HepG2 (cell line): Measurements from ENCODE around the gene GLT1D1. TPM values are rescaled to one million over a fixed set of nuclear protein-coding genes. Genes with fewer than 3 reads are reported as not detected.
A peak's percentile ranks its signal among the peaks of the same experiment; 100 is the strongest.

Source experiments
- ARNTL ChIP-seq: sonication (generic); formaldehyde crosslinking; IDR thresholded peaks from 2 replicates; pipeline ENCODE4 v1.4.0; 2020; ENCODE audit warnings: mild to moderate bottlenecking, missing genetic modification reagents
- DRAP1 ChIP-seq: IDR thresholded peaks from 2 replicates; pipeline ENCODE4 v1.6.1; 2016; ENCODE audit warnings: missing genetic modification reagents, missing compliant biosample characterization
- FOSL2 ChIP-seq: sonication (generic); formaldehyde crosslinking; IDR thresholded peaks from 2 replicates; pipeline ENCODE4 v1.4.0; 2020; ENCODE audit warnings: missing genetic modification reagents
- FOXA3 ChIP-seq: IDR thresholded peaks from 2 replicates; pipeline ENCODE4 v1.6.1; 2016; ENCODE audit warnings: missing genetic modification reagents, missing compliant biosample characterization
- HOXD1 ChIP-seq: sonication (generic); formaldehyde crosslinking; IDR thresholded peaks from 2 replicates; pipeline ENCODE4 v1.5.0; 2020; ENCODE audit warnings: missing genetic modification reagents
- KAT7 ChIP-seq: IDR thresholded peaks from 2 replicates; pipeline ENCODE4 v1.6.1; 2018; ENCODE audit warnings: borderline replicate concordance, missing compliant biosample characterization
- NR2F1 ChIP-seq, 2 experiments: fragments of 450-650 bp in 1 of 2; formaldehyde crosslinking in 1 of 2; IDR thresholded peaks; 2 replicates each; pipeline versions ENCODE4 v1.5.0 to v1.6.1; 2016 to 2020; ENCODE audit warnings: mild to moderate bottlenecking in 1 of 2, missing compliant biosample characterization in 1 of 2, missing genetic modification reagents in 1 of 2, moderate library complexity in 1 of 2
- PHF20 ChIP-seq: sonication (generic); formaldehyde crosslinking; IDR thresholded peaks from 2 replicates; pipeline ENCODE4 v1.5.0; 2020; ENCODE audit warnings: mild to moderate bottlenecking, missing genetic modification reagents
- SOX13 ChIP-seq, 3 experiments: fragments of 450-650 bp in 1 of 3; sonication (generic) in 1 of 3; formaldehyde crosslinking in 1 of 3; IDR thresholded peaks in 2 of 3; conservative IDR thresholded peaks in 1 of 3; 2 replicates each; pipeline versions ENCODE4 v1.5.0 to v1.6.1; 2016 to 2020; ENCODE audit warnings: antibody characterized with exemption in 1 of 3, mild to moderate bottlenecking in 1 of 3, missing compliant biosample characterization in 1 of 3, missing genetic modification reagents in 1 of 3, moderate library complexity in 1 of 3
- TEAD3 ChIP-seq: optimal IDR thresholded peaks from 2 replicates; pipeline ENCODE3; 2016; ENCODE audit warnings: borderline replicate concordance
- ZNF180 ChIP-seq: sonication (generic); formaldehyde crosslinking; IDR thresholded peaks from 2 replicates; pipeline ENCODE4 v1.4.0; 2020; ENCODE audit warnings: low read depth, missing genetic modification reagents, borderline replicate concordance
- ZNF235 ChIP-seq: sonication (generic); formaldehyde crosslinking; IDR thresholded peaks from 2 replicates; pipeline ENCODE4 v1.8.1; 2023; ENCODE audit warnings: mild to moderate bottlenecking, missing genetic modification reagents, borderline replicate concordance
- ZNF281 ChIP-seq: sonication (generic); formaldehyde crosslinking; IDR thresholded peaks from 2 replicates; pipeline ENCODE4 v1.4.0; 2020; ENCODE audit warnings: missing genetic modification reagents, borderline replicate concordance
- ZNF547 ChIP-seq: sonication (generic); formaldehyde crosslinking; IDR thresholded peaks from 2 replicates; pipeline ENCODE4 v1.5.1; 2020; ENCODE audit warnings: mild to moderate bottlenecking, missing genetic modification reagents
- ZNF674 ChIP-seq: sonication (generic); formaldehyde crosslinking; IDR thresholded peaks from 2 replicates; pipeline ENCODE4 v1.5.0; 2020; ENCODE audit warnings: low read depth, mild to moderate bottlenecking, missing genetic modification reagents
- polyA plus RNA-seq, 8 experiments: library from polyadenylated mRNA; depleted of rRNA in 3 of 8; stranded (reverse) in 7 of 8; unstranded in 1 of 8; fragments of >200 nt; fragmentation: Illumina TruSeq in 4 of 8; extraction: Trizol in 4 of 8; gene quantifications; 2 replicates each; pipeline versions ENCODE4 v1.2.1 to v1.2.3, GENCODE V29; 2011 to 2016; ENCODE audit warnings: low read depth in 4 of 8, missing spikeins in 1 of 8, mixed read lengths in 1 of 8; ENCODE audit not compliant: insufficient read depth in 1 of 8
- total RNA-seq, 5 experiments: library from RNA; depleted of rRNA; stranded (reverse); fragments of >200 nt; fragmentation: Illumina TruSeq; extraction: Trizol; gene quantifications; 2 replicates each; pipeline ENCODE4 v1.2.3, GENCODE V29; 2016; ENCODE audit warnings: low read depth in 1 of 5
- TF ChIP-seq, protein P1 (sequence below): sonication (generic); formaldehyde crosslinking; IDR thresholded peaks from 2 replicates; pipeline ENCODE4 v1.9.0; 2021; ENCODE audit warnings: missing genetic modification reagents, mild to moderate bottlenecking, borderline replicate concordance
- TF ChIP-seq, protein P2 (sequence below): sonication (generic); formaldehyde crosslinking; IDR thresholded peaks from 2 replicates; pipeline ENCODE4 v1.4.0; 2020; ENCODE audit warnings: missing genetic modification reagents
- TF ChIP-seq, protein P3 (sequence below): sonication (generic); formaldehyde crosslinking; conservative IDR thresholded peaks from 2 replicates; pipeline ENCODE4 v1.8.0; 2022; ENCODE audit warnings: mild to moderate bottlenecking, moderate library complexity, missing genetic modification reagents

Gene GLT1D1
- total and polyA plus RNA-seq, 2 of the 13 experiments (the other 11 are each of a cell fraction or from before 2014, with no cell fraction given) = 0.09 to 0.17 TPM

DNA sequence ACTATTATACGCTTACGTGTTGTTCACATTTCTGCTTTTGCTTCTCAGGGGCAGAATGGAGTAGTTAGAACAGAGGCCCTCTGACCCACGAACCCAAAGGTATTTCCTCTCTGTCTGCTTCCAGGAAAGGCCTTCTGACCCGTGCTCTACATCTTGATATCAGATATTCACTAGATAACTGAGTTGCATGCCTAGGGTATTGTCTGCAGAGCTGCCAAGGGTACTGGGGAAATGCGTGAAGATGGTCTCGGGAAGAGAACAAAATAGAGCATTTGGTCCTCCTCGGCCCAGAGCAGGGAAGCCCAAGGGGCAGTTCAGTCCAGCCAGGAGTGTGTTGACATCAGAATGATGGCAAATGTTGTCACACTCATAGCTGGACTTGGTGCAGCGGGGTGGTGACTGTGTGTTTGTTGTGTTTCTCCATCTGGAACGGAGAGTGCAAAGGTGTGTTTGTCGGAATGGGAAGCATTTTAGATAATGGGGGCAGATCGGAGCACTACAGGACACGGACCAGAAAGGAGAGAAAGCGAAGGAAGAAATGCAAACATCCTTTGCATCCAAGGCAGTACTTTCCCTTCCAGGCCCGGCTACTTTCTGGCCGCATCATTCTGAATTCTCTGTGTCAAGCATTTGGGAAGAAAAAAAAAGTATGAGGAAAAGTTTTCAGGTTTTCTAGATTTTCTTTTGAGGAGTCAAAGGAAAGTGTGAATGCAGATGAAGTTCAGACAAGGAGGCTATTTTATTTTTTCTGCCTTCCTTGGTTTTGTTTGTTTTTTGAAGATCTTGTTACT, 8.1 kb downstream of the GLT1D1 start (continued):
- TF ChIP-seq, protein P1, sequence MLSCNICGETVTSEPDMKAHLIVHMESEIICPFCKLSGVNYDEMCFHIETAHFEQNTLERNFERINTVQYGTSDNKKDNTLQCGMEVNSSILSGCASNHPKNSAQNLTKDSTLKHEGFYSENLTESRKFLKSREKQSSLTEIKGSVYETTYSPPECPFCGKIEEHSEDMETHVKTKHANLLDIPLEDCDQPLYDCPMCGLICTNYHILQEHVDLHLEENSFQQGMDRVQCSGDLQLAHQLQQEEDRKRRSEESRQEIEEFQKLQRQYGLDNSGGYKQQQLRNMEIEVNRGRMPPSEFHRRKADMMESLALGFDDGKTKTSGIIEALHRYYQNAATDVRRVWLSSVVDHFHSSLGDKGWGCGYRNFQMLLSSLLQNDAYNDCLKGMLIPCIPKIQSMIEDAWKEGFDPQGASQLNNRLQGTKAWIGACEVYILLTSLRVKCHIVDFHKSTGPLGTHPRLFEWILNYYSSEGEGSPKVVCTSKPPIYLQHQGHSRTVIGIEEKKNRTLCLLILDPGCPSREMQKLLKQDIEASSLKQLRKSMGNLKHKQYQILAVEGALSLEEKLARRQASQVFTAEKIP = no peak
- peak; percentile 40; the same call in 1 of the 2 replicates for TF ChIP-seq SOX13 (IDR thresholded peaks at IDR 0.05)
- peak in 1 of 2 experiments; percentile 73; a peak in 2 of 4 replicates for TF ChIP-seq SOX13 (CRISPR knock-in tag; conservative IDR thresholded peaks at IDR 0.05 in 1 of 2, IDR thresholded peaks at IDR 0.05 in 1 of 2)
- peak; percentile 85 for TF ChIP-seq TEAD3 (CRISPR knock-in tag)
- TF ChIP-seq ZNF235 = no peak
- 0 out of 2 replicates have a peak, but pooled peaks have one; percentile 25 for TF ChIP-seq PHF20
- TF ChIP-seq ARNTL (CRISPR knock-in tag) = no peak
- peak; percentile 34; the same call in 1 of the 2 replicates for TF ChIP-seq ZNF281 (CRISPR knock-in tag)
- 0 out of 2 replicates have a peak, but pooled peaks have one; percentile 34 for TF ChIP-seq DRAP1 (CRISPR knock-in tag)
- TF ChIP-seq ZNF674 (CRISPR knock-in tag) = no peak
- TF ChIP-seq, protein P2, sequence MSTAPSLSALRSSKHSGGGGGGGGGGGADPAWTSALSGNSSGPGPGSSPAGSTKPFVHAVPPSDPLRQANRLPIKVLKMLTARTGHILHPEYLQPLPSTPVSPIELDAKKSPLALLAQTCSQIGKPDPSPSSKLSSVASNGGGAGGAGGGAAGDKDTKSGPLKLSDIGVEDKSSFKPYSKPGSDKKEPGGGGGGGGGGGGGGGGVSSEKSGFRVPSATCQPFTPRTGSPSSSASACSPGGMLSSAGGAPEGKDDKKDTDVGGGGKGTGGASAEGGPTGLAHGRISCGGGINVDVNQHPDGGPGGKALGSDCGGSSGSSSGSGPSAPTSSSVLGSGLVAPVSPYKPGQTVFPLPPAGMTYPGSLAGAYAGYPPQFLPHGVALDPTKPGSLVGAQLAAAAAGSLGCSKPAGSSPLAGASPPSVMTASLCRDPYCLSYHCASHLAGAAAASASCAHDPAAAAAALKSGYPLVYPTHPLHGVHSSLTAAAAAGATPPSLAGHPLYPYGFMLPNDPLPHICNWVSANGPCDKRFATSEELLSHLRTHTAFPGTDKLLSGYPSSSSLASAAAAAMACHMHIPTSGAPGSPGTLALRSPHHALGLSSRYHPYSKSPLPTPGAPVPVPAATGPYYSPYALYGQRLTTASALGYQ (CRISPR knock-in tag) = no peak
- TF ChIP-seq ZNF547 (CRISPR knock-in tag) = no peak
- no peak for TF ChIP-seq HOXD1 (CRISPR knock-in tag)
- TF ChIP-seq NR2F1 (CRISPR knock-in tag; IDR thresholded peaks at IDR 0.05) = 0 out of 4 replicates have a peak, but pooled peaks of 1 of the 2 experiments have one; percentile 42
- no peak for TF ChIP-seq ZNF180 (CRISPR knock-in tag)
- no peak for TF ChIP-seq KAT7 (CRISPR knock-in tag)
- peak; percentile 81 for TF ChIP-seq FOXA3 (CRISPR knock-in tag)
- TF ChIP-seq FOSL2 (CRISPR knock-in tag) = peak; percentile 84
- TF ChIP-seq, protein P3, sequence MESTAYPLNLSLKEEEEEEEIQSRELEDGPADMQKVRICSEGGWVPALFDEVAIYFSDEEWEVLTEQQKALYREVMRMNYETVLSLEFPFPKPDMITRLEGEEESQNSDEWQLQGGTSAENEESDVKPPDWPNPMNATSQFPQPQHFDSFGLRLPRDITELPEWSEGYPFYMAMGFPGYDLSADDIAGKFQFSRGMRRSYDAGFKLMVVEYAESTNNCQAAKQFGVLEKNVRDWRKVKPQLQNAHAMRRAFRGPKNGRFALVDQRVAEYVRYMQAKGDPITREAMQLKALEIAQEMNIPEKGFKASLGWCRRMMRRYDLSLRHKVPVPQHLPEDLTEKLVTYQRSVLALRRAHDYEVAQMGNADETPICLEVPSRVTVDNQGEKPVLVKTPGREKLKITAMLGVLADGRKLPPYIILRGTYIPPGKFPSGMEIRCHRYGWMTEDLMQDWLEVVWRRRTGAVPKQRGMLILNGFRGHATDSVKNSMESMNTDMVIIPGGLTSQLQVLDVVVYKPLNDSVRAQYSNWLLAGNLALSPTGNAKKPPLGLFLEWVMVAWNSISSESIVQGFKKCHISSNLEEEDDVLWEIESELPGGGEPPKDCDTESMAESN (CRISPR knock-in tag) = no peak
